Measurements from ENCODE around the gene LMO1.
A peak's percentile ranks its signal among the peaks of the same experiment; 100 is the strongest.

LMO1 gene

DNA sequence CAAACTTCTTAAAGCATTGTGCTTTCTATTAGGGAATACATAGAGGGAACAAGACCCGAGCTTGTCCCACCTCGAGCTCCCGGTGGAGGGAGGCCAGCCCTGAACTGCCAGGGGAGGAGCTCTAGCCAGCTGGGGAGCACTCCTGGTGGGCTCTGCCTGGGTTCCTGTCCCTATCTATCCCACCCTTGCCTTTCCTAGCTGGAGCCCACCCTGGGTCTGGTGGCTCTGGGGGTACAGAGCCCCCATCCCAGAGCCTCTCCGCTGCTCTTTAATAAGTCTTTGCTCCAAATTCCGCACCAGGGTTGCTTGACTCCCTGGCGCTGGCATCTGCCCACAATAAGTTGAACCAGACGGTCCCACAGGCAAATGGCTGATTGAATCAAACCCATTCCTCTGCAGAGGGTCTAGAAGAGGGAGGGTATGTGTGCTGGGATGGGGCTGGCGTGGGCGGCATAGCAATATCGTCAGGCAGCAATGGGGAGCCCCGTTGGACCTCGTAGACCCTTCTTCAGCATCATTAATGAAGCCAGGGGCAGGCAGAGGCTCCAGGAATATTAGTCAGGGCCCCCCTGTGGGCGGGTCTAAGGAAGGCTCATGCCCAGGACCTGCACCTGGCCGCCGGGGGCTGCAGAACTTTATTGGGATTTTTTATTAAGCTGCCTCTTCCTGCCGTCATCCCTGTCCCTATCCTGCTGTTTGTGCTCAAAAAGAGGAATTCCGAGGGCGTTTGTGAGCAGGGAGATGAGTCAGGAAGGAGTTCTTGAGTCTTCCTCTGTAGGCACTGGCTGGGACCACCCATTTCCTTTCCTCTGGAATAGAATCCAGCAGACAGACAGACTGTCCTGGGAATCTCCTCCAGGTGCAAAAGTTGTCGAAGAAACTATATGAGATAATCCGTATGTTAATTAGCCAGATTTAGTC lies 56.3 kb downstream of the LMO1 start:
- no peak for DNase-seq (ENCODE audit: low read depth in 4 of 4, low spot score in 1 of 4)

DNA sequence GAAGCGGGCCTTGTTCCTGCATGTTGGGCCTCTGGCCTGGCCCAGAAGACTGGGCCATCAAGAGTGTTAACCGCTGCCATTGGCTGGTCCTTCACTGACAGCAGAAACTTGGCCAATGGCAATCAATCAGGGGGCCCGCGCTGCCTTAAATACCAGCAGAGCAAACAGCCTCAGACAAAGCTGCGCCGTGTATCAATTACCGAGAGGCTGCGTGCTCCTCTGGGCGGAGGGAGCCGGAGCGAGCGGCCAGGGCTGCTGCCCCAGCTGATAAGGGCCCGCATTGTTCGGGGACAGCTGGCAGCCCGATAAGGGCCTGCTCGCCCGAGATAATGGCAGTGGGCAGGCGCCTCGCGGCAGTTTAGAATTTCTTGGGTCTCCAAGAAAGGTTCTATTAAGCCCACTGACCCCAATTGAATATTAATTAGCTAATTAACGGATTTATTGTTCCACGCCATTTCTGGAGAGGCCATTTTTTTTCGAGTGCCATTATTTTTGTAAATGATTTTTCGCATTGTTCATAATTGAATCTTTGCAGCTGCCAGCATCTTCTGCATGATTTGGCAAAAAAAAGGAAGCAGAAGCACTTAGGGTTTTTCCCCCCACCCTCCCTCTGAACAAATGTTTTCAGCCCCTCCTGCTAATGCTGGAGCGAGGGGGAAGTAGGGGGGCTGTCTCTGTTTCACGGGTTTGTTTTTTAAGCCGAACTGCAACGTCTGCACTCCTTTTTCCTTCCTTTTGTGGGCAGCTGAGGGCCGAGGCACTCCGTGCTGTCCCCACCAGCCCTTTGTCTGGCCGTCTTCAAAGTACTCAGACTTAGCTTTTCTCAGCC lies 57.2 kb downstream of the LMO1 start:
- DNase-seq (ENCODE audit: low read depth in 4 of 4, low spot score in 1 of 4): no peak

DNA sequence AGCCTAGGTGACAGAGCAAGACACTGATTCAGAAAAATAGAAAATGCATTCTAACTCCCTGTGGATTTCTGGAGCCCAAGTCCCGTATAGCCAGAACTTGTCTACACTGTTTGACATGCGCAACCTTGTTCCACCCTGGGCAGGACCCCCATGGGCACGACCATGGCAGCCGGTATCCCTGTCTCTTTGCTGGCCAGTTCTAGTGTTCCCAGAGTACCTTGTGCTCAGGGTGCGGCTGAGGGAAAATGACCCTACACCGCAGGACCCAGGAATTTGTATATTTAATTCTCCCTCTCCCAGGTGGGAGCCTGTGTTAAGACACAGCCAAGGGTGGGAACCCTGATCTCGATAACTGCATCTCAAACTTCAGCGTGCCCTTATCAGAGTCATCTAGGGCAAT lies 58.1 kb downstream of the LMO1 start:
- no peak for DNase-seq (ENCODE audit: low read depth in 4 of 4, low spot score in 1 of 4)

DNA sequence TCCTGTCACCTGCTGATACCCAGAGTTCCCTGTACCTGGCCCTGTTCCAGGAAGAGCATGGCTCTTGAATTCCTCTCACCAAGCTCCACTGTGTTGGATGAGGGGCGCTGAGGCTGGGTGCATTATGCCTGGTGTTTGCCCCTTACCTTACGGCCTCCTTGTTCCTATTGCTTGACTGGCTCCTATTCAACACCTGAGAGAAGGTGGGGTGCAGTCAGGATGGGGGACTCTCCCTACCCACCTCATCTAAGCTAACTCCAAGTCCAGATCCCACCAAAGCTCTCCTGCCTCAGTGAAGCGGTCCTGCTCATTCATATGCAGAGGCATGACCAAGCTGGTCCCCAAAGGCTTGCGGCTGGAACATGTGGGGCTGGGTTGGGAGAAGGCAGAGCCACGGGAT lies 59.1 kb downstream of the LMO1 start:
- no peak for DNase-seq (ENCODE audit: low read depth in 4 of 4, low spot score in 1 of 4)

DNA sequence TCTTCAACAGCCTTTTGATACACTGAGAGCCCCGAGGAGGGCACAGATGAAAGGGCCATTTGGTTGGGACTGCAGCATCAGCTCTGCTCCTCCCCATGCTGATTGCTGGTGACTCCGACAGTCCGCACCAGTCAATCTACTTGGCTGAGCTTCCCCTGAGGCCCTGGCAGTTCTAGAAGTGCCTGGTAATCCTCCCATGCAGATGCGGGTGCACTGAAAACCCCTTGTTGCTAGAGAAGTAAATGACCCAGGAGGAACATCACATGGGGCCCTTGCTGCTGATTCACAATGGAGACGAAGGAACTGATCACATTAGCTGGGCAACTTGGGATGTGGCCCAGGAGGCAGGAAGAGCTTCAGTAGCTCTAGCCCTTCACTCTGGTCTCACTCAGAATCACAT lies 59.7 kb downstream of the LMO1 start:
- no peak for DNase-seq (ENCODE audit: low read depth in 4 of 4, low spot score in 1 of 4)

DNA sequence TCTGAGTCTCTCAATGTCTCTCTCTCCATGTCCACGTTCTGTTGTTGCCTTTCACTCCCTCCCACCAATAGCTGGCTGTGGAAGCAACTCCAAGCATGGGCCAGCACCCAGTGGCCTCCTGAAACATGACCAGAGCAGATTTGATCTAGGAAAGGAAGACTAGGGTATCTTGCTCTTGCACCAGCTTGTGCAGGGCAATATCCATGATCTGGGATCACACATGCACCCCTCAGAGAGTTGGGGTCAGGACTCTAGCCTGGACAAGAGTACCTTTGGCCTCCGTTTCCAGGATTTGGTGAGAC lies 60.3 kb downstream of the LMO1 start:
- DNase-seq (ENCODE audit: low read depth in 4 of 4, low spot score in 1 of 4): no peak

DNA sequence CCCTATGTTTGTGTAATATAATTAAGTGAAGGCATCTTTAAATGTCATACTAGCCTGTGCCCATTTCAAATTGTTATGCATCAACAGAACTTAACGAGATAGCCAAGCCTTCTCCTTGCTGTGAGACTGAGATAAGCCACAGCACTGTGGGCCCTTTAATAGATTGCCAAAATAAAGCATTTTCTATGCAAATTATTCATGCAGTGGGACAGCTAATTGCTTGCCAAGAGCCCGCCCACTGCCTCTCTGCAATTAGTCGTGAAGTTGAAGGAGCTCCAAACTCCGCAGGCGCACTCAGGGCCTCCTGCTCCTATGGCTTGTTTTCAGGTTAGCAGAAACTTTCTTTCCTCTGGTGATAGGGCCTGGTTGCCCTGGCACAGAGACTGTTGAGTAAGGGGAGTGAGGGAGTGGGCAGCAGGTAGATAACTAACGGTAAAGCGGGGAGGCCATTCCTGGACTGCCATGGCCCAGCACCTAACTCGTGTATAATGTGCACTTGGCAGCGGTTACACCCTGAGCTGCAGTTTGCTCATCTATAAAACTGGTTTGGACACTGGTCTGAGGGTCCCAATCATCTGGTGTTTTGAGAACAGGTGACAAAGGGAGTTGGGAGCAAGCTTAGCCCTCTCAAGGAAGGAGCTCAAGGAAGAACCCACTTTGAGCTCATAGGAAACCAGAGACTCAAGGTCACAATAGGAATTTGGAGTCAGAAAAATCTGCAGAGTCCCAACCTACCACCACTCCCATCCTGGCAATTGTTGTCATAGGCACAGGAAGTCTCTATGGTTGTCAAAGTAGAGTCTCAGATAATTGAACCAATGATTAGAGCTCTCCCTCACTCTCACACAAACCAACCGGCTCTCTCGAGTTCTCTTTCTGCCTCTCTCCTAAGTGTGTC lies 60.9 kb downstream of the LMO1 start:
- DNase-seq (ENCODE audit: low read depth in 4 of 4, low spot score in 1 of 4): no peak

DNA sequence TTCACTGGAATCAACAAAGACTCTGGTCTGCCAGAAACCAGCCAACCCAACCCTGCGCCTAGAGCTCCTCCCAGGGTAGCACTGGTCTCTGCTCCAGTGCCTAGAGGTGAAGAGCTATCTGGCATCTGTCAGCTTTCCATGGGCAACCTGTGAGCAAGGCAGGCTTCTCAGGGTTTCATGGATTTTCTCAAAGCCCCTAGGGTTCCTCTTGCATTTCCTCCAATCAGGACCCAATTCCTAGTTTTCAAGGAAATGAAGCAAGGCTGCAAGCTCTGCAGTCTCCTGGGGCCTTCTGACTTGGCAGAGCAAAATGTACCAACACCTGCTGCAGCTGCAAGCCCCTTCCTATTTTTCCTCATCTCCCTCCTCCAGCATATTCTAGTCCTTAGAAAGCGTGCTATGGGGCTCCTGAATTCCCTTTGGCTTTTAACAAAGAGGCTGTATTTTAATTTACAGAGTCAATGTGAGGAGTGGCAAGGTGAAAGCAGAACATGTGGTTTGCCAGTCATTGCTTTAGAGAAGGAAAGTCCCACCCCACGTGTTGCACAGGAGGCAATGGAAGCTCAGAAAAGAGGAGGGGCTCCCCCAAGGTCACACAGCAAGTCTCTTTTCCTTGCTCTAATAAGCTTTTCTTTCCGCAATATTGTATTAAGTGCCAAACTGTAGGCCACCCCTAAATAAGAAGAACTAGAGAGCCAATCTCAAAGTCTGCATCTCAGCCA lies 61.9 kb downstream of the LMO1 start:
- DNase-seq (ENCODE audit: low read depth in 4 of 4, low spot score in 1 of 4): no peak

DNA sequence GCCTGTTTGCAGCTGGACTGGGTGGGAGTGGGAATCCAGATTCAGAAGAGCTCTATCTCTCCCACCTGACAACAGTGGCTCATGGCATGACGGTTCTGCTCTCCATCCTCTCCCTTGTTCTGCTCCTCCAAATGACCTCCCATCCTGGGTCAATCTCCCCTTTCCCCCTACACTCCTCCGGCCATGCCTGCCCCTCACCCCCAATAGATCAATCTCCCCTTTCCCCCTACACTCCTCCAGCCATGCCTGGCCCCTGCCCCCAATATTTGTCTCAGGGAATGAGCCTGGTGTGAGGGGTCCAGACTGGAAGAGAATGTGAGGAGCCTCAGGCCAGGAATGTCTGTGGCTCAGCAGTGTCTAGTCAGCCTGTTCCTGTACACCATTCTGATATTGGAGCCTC lies 64.0 kb downstream of the LMO1 start:
- DNase-seq (ENCODE audit: low read depth in 4 of 4, low spot score in 1 of 4): no peak

DNA sequence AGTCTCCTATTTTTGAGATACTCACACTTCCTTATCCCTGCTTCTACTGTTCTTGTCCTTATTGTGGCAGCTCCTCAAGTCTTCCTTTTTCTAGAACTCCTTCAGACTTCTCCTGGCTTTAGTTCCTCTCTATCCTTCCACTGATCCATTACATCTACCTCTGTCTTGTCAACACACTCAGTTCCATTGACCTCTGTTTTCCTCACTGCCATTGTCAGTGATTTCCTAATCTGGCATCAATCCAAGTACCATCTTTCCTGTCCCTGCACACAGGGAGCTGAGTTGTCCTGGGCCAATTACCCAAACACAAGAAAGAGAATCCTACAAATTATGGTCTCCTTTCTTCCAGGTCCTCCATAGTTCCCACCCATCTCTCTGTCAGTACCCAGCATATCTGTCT lies 66.9 kb downstream of the LMO1 start:
- DNase-seq (ENCODE audit: low read depth in 4 of 4, low spot score in 1 of 4): no peak

DNA sequence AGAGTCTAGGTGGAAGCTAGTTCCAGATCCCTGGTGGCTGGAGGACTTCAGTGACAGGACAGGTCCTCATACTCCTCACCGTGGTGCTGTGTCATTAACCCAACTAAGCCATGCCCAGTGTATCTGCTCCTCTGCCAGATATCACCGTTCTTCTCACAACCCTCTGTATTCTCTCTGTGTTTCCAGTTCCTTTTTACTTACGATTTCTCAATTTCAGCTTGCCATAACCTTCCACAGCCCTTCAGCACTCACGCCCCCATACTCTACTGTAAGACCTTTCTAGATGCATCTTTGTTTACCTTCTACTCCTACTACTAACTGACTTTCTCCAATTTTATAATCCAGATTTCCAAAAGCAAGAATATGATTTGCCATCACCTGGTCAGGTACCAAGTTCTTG lies 68.7 kb downstream of the LMO1 start:
- no peak for DNase-seq (ENCODE audit: low read depth in 4 of 4, low spot score in 1 of 4)

DNA sequence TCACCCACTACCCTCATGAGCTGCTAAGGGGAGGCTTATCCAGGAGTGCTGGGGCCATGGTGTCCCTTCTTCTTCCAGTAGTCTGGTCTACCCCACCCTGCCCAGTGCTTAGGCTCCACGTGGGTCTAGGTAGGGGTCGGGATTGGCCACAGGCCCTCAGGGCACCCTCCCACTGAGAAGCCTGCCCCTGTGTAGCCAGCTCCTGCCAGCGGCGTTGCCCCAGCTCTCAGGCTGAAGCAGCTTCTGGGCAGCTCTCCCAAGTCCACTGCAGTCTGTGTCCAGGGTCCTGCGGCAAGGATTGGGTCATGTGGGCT lies 70.8 kb downstream of the LMO1 start:
- no peak for DNase-seq (ENCODE audit: low read depth in 4 of 4, low spot score in 1 of 4)

DNA sequence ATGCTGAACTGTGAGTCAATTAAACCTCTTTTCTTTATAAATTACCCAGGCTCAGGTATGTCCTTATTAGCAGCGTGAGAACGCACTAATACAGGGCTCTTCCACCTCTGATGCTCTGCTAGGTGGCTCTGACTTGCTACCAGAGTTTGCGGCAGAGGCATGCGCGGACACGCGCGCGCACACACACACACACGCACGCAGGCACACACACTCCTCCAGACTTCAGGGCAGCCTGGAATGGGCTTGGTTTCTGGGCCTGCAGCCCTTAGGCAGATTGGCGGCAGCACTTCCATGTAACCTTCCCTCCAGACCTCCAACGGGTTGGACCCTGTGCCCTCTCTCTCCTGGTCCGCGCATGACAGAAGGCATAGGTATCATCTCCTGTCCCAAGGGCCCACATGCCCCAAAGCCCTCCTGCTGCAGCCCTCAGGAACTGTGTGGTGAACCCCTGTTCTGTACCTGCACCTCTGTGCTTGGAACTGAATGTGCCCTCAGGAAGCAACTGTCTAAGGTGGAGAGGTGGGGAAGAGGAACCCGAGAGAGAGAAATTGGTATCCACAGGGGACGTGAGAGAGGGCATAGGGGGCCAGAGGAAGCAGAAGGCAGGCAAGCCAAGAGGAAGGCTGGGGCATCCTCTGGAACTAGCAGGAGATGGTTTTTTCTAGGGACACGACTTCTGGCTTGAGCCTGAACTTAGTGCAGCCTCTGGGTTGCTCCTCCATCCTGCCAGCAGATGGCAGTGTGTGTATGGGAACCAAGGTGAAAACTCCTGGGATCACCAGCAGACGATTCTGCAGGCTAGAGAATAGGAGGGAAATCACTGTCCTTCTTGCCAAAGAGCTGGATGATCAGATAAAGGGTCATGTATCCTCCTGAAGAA lies 71.4 kb downstream of the LMO1 start:
- DNase-seq (ENCODE audit: low read depth in 4 of 4, low spot score in 1 of 4): peak in 3 of 4 experiments; percentile 9 to 28 (median 20)

DNA sequence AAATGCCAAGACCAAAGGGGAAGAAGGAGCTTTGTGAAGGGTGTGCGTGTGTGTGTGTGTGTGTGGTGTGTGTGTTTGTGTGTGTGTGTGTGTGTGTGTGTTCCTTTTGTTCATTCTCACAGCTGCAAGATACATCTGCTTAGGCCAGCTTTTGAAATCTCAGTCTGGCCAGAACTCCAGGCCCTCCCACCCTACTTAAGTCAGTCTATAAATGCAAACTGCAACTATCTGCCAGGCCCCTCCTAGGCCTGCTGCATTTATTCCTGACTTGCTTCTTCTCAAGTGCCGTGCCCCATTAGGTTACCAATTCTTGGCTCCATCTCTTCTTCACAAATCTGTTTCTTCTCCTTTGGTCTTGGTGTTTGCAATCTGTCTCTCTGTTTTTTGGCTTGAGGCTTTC lies 73.2 kb downstream of the LMO1 start:
- DNase-seq (ENCODE audit: low read depth in 4 of 4, low spot score in 1 of 4): no peak

DNA sequence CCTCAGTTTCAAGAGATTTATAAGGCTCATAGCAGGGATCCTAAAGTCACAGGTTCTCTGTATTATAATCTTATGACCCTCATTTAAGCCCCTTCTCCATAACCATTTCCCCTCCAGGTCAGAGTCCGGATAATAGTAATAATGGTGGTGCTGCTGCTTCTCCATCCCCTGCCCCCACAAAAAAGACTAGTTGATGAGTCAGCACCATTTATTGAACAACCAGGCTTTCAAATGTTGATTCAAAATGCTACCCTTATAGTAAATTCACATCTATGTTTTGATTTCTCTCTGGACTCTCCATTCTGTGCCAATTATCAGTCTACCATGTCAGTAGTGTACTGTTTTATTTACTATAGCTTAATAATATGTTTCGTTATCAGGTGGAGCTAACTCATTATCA lies 77.2 kb downstream of the LMO1 start:
- DNase-seq (ENCODE audit: low read depth in 4 of 4, low spot score in 1 of 4): no peak

DNA sequence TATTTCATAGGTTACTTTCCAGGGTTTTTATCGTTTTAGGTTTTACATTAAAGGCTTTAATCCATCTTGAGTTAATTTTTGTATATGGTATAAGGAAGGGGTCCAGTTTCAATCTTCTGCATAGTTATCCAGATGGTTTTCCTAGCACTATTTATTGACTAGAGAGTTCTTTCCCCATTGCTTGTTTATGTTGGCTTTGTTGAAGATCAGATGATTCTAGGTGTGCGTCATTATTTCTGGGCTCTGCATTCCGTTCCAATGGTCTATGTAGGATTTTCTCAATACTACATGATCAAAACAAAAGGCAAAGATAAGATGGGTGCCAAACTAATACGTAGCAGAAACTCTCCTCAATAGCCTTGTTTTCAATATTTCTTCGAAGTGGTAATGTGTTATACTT lies 80.6 kb downstream of the LMO1 start:
- DNase-seq (ENCODE audit: low read depth in 4 of 4, low spot score in 1 of 4): no peak

DNA sequence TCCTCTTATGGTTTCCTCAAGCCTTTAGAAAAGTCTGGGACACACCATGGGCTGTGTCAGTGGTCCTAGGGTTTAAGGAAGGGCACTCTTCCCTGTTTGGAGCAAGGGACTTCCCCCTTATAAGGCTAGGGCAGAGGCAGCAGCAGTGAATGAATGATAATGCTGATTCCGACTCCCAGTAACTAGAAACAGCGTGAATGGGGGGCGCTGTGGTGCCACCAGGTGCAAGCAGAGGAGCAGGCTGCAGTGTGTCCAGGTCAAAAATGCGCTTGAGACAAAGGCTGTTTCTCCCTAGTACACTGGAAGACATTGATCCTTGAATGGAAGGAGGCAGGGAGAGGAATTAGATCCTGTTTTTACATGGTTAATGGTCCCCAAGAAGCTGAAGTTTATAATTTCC lies 83.2 kb downstream of the LMO1 start:
- DNase-seq (ENCODE audit: low read depth in 4 of 4, low spot score in 1 of 4): no peak

DNA sequence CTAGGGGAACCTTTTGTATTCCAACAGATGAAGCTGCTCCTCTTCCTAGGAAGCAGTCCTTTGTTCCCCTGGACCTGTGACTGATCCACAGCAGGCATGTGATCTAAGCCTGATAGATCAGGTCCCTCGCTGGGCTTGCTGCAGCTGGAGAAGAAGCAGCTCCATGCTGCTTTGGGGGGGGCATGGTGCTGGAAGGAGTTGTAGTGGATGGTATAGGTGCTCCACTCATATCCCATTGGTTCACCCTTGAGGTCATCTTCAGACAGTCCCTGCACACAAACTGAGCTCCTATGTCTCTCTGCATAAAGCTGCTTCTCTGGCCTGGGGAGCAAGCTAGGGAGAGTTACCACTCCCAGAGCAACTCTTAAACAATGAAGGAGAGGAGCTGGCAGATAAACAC lies 85.4 kb downstream of the LMO1 start:
- no peak for DNase-seq (ENCODE audit: low read depth in 4 of 4, low spot score in 1 of 4)

DNA sequence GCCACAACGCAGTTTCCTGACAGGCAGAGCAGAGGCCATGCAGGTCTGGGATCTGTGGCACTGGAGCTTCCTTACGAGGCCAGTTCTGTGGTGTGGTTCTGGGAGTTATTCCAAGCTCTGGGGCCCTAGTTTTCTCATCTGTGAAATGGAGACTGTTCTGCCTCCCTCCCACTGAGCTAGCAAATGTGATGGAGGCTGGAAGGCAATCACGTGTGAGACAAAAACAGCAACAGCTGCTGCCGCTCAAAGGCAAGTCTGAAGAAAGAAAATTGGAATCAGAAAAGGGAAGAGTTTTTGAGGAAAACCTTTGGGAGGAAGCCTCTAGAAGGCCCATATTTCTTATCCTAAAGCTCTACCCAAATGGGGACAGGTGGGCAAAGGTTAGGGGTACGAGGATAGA lies 86.5 kb downstream of the LMO1 start:
- no peak for DNase-seq (ENCODE audit: low read depth in 4 of 4, low spot score in 1 of 4)

Data from stimulated activated CD4-positive, alpha-beta T cell treated with anti-CD3 and anti-CD28 coated beads, Interleukin-1b, Interleukin-23, amount 100 ng/mL, for 24 hours (primary cell).